ENCODE measurements around the gene MEGF6. TPM values are rescaled to one million over a fixed set of nuclear protein-coding genes. Genes with fewer than 3 reads are reported as not detected.

Gene MEGF6
- total and polyA plus RNA-seq, 2 of the 8 experiments (the other 6 are each of a cell fraction or from before 2014, with no cell fraction given) = 4.1 to 14.8 TPM

- TF ChIP-seq MAX (IDR thresholded peaks at IDR 0.05) = no peak
- no peak for TF ChIP-seq HDAC6 (IDR thresholded peaks at IDR 0.05; ENCODE audit: low read depth, low read length)
- no peak for TF ChIP-seq TBP (IDR thresholded peaks at IDR 0.05; ENCODE audit: low read depth, low read length)
- TF ChIP-seq RNF2 (IDR thresholded peaks at IDR 0.05; ENCODE audit: borderline replicate concordance, low read depth, low read length, missing control alignments, poor library complexity, severe bottlenecking) = no peak
Observed at GRCh38 chr1:3503525-3503886, 107.8 kb downstream of the MEGF6 start (continued).

All from H1 (cell line).